G401.6 (cell line): ENCODE results near the gene EHHADH.
A peak's percentile ranks its signal among the peaks of the same experiment; 100 is the strongest.

Experiments
- FAIRE-seq: peaks from 2 replicates; lab custom pipeline; 2012; peaks lifted over from hg19 to GRCh38; lab: Jason Lieb, UNC

Gene EHHADH

GRCh38 chr3:185195652-185196051 lies 58.2 kb downstream of the EHHADH start:
- no peak for FAIRE-seq

GRCh38 chr3:185188816-185189215 lies 65.0 kb downstream of the EHHADH start:
- no peak for FAIRE-seq

DNA sequence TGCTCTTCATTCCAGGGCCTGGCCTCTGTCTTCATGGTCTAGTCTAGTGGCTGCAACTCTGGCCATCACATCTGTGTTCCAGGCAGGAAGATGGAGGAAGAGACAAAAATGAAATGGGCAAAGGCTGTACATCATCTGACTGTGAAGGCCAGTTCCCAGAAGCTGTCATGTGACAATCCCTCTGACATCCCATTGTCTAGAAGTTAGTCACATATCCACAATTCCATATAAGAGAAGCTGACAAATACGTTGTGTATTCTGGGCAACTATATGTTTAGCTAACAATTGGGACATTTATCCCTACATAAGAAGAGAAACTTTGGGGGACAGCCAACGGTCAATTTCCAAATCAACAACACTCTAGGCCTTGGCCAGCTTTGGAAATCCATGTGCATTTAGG lies 66.5 kb downstream of the EHHADH start:
- no peak for FAIRE-seq

GRCh38 chr3:185176750-185177359 lies 77.0 kb downstream of the EHHADH start:
- FAIRE-seq = peak; percentile 93

GRCh38 chr3:185175370-185175987 lies 78.4 kb downstream of the EHHADH start:
- no peak for FAIRE-seq

- no peak for FAIRE-seq
These were observed 81.5 kb downstream of the EHHADH start for GRCh38 chr3:185172086-185173049.

- no peak for FAIRE-seq
These were observed 89.2 kb downstream of the EHHADH start for GRCh38 chr3:185164428-185165217.

- no peak for FAIRE-seq
These were observed 91.2 kb downstream of the EHHADH start for GRCh38 chr3:185162634-185163033.

- FAIRE-seq = no peak
These were observed 92.1 kb downstream of the EHHADH start for GRCh38 chr3:185161761-185162160.

GRCh38 chr3:185157347-185157746 lies 96.5 kb downstream of the EHHADH start:
- no peak for FAIRE-seq

DNA sequence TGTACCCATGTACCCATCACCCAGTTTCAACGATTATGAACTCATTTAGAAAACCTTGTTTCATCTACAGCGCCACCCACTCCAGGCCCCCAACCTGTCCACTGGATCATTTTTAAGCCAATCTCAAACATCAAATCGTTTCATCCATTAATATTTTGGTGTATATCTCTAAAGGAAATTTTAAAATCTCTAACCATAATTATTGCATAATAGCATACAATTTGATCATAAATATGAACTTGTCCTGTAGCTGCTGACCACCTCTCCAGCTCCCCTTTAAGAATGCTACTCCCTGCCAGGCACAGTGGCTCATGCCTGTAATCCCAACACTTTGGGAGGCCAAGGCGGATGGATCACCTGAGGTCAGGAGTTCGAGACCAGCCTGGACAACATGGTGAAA lies 98.2 kb downstream of the EHHADH start:
- no peak for FAIRE-seq

DNA sequence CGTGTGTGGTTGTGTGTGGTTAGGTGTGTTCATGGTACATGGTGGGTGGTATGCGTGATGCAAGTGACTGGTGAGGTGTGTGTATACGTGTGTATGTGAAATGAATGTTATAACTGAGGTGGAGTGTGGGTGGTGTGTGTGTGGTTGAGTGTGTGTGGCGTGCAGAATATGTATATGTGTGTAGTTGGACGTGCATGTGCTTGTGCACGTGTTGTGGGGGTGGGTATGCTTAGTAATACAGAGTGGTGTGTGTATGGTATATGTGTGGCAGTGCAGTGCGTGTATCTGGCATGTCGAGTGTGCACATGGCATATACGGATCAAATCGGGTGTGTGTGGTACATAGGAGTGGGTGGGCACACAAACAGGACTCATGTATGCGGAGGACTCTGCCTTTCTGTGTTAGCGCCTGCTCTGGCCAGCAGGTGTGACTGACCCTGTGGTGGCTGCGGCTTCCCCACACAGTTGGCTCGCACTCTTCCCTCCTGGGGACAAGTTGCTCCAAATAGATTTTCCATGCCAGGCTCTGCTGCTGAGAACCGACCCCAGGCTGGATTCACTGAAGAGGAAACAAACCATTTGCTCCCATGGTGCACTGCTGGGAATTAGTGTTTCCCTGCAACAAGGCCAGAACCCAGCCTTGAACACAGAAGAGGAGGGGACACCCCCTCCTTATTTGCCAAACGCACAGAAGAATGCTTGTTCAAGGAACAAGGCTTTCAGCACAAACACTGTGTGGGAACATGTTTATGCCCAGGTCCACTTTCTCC lies 99.8 kb downstream of the EHHADH start:
- no peak for FAIRE-seq

DNA sequence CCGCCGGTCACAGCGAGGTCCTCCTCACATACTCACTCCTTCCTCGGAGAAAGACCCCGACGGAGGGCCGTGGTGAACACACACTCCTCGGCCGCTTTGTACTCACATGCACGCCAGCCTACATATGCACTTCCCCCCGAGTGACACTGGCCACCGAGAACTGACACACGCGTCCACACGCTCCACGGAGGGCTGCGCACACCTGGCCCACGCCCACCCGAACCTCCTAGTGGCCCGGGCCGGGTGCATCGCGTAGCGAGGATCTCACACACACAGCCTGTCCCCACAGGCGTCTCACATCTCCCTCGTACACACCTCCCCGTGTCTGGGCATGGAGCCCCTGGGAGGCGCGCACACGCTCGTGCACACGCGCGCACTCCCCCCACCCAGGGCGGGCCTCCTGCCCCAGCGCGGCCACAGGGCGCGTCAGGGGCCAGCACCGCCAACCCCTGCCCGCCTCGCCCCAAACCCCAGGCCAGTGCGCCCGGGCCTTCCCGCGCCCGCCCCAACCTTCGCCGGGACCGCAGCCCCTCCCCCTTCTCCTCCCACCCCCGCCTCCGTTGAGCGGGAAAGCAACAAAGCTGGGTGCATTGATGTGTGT lies 100.6 kb downstream of the EHHADH start:
- FAIRE-seq = no peak

DNA sequence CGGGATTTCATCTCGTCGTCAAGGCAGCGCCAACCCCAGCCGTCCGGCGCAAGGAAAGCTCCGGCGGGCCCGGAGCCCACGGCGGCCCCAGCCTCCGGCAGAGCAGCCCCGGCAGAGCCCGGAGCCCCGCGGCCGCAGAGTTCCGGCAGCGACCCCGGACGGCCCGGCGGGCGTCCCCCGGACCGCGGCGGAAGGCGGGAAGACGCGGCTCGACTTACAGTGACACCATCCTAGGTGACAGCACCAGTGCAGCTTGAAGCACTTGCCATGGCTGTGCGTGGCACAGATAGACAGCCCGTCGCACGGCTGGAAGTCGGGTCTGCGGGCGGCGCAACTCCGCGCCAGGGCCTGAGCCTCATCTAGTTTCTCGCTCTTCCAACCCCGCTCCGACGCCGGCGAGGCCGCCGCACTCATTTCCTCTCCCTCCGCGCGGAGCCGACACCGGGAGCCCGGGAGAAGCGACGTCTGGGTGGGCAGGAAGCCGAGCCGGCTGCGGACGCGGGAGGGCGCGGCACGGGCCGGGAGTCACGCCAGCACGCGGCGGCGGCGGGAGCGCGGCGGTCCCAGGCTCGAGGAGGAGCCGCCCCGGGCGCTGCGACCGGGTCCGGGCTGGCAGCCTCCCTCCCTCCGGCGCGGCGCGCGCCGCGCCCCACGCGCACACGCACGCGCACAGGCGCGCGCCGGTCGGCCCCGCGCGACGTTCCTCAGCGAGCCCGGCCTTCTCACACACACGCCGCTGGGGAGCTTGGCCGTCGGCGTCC lies 101.3 kb downstream of the EHHADH start, which contains the start of gene C3orf70:
C3orf70 (minus strand) TSS at position 651 of the 761 bp plus-strand sequence; CDS start at position 414, 237 bp downstream.
- no peak for FAIRE-seq

DNA sequence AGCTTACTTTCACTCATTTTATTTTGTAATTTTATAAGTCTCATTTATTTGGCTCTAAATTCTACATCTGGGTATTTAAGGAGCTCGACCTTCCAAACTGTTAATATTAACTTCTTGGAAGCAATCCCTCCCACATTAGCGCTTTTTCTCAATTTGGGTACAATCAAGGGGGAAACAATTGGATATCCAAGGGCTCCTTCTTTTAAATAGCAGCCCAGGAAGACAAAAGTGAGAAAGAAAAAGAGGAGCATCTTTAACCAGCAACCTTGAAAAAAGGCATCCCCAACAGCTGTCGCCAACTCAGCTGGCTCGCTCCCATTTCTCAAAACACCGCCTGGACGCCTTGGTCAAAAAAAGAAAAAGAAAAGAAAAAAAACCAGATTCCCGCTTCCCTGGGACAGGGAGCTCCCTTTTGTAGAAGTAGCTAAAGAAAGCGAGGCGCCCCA lies 101.9 kb downstream of the EHHADH start:
- no peak for FAIRE-seq

DNA sequence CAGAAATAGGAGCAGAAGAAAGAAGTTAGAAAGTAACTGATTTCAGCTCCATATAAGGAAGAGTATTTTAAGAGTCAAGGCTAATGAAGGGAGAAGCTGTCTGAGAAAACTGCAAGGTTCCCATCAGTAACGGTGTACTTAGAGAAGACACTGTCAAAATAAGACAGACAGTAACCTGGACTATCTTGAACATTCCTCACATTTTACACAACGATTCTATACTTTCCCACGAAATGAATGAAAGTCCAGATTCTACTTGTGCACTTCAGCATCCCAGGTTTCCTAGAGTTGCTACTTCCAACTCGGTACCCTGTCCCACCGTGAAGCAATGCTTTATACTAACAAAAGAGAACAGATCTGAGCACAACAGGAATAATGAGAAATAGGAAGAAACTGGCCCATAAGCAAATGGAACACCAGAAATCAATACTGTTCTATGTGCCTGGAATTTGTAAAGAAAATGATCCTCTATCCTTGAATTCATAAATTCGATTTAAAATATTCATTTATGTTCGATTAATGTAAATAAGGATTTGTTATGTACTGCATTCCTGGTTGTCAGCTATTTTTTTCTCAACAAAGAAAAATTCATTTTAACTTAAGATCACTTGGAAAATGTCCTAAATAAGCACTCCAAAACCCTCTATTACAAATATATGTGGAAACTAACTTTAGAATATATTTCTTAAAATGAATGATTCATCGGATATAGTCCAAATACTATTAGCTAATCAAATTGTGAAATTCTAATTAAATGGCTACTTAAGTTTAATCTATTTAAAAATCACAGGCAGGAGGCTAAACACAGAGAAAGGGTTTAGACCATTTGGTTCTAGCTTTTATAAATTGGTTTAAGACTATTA lies 102.5 kb downstream of the EHHADH start:
- FAIRE-seq = no peak

- FAIRE-seq = no peak
These were observed 103.3 kb downstream of the EHHADH start for GRCh38 chr3:185150561-185150960.

DNA sequence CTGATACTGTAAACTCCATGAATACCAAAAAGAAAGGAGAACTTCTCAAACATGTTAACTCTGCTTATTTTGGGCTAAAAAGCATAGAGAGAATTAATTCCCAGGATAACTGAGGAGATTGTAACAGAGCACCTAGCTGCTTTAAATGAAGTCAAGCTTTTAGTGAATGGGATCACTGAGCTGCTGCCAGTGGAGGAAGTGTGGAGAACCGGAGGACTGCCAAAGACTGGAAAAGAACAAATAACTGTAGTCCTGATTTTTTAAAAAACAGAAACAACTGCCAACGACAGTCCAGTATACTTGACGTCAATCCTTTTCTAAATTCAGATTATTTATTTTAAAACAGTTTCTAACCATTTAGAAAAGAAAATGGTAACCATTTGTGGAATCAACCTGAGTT lies 104.3 kb downstream of the EHHADH start:
- no peak for FAIRE-seq

DNA sequence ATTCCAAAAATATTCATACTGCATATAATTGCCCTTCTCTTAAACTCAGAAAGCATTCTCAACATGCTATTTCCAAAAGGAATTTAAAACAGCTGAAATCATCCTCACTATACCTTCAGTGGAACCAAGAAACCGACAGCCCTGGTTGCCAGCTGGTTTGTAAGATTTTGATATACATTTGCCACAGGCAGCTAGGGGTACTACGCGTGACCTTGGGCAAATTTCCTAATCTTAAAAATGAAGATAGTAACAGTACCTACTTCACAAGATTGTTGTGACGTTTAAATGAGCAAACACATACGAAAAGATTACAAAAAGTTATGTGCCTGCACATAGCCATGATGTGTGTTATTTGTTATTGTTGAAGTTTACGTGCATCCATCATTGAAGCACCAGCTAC lies 108.3 kb downstream of the EHHADH start:
- FAIRE-seq = no peak
